ENCODE data around the gene TAF12.

Gene TAF12

GRCh38 chr1:28571911-28572310, 71.0 kb downstream of the TAF12 start:
- in situ Hi-C loops (cut with HindIII; ENCODE audit: low pct_unique_long_range_greater_than_20kb, low sequenced_read_pairs): no loop called here
- no peak for TF ChIP-seq JUND (IDR thresholded peaks at IDR 0.05; ENCODE audit: low read depth)

DNA sequence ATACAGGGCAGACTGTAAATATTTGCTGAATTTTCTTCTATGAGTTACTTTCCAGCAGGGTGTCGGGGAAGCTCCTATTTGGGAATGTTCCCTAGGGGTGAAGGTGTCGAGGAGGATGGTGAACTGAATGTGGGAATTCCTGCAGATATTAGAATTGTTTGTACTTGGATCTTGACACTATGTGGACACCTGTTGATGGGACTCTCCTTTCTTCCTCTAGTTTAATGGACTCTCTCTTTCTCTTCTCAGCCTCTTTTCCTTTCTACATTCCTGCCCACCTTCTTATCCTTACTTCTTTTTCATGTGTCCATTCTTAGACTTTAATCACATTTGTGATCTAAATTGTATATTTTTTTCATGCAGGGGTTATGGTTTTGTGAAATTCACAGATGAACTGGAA, 75.9 kb downstream of the TAF12 start:
- in situ Hi-C loops (cut with HindIII; ENCODE audit: low pct_unique_long_range_greater_than_20kb, low sequenced_read_pairs): no loop called here
- no peak for DNase-seq (ENCODE audit: low read depth in 1 of 2, low spot score in 1 of 2)
- TF ChIP-seq JUND (IDR thresholded peaks at IDR 0.05; ENCODE audit: low read depth): no peak

More at GRCh38 chr1:28571911-28572310, 71.0 kb downstream of the TAF12 start:
- no peak for DNase-seq (ENCODE audit: low read depth in 1 of 2, low spot score in 1 of 2)

- DNase-seq (ENCODE audit: low read depth in 1 of 2, low spot score in 1 of 2): no peak
- in situ Hi-C loops (cut with HindIII; ENCODE audit: low pct_unique_long_range_greater_than_20kb, low sequenced_read_pairs): no loop called here
- no peak for TF ChIP-seq JUND (IDR thresholded peaks at IDR 0.05; ENCODE audit: low read depth)
Observed at GRCh38 chr1:28565726-28566125, 77.1 kb downstream of the TAF12 start.

- no peak for DNase-seq (ENCODE audit: low read depth in 1 of 2, low spot score in 1 of 2)
- in situ Hi-C loops (cut with HindIII; ENCODE audit: low pct_unique_long_range_greater_than_20kb, low sequenced_read_pairs): no loop called here
- TF ChIP-seq JUND (IDR thresholded peaks at IDR 0.05; ENCODE audit: low read depth): no peak
Observed at GRCh38 chr1:28565040-28565439, 77.8 kb downstream of the TAF12 start.

DNA sequence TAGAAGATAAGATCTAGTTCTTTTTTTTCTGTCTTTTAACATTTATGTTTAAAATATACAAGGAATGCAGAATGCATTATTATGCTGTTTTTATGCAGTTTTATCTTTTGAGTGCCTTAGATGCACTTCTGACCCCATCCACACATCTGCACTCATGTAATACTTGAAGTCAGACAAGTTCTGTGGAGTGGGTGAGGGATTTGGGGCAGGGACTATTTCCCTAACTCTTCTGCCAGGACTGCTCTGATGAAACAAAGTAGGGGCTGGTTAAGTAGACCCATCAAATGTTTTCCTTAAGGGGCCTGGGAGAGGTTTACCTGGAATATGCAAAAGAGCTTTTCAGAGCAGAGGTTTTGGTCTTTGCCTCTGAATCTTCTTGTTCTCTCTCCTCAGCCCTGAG, 78.6 kb downstream of the TAF12 start:
- in situ Hi-C loops (cut with HindIII; ENCODE audit: low pct_unique_long_range_greater_than_20kb, low sequenced_read_pairs): no loop called here
- no peak for DNase-seq (ENCODE audit: low read depth in 1 of 2, low spot score in 1 of 2)
- TF ChIP-seq JUND (IDR thresholded peaks at IDR 0.05; ENCODE audit: low read depth): no peak

GRCh38 chr1:28560886-28561285, 82.0 kb downstream of the TAF12 start:
- TF ChIP-seq JUND (IDR thresholded peaks at IDR 0.05; ENCODE audit: low read depth): no peak
- in situ Hi-C loops (cut with HindIII; ENCODE audit: low pct_unique_long_range_greater_than_20kb, low sequenced_read_pairs): no loop called here
- no peak for DNase-seq (ENCODE audit: low read depth in 1 of 2, low spot score in 1 of 2)

Data from T47D (cell line).